ENCODE results near the gene SPPL2A. TPM values are rescaled to one million over a fixed set of nuclear protein-coding genes. Genes with fewer than 3 reads are reported as not detected.

The SPPL2A gene
- total RNA-seq, 4 donors from 2014 or later = 325 to 777 (median 391) TPM

- Histone ChIP-seq H3K4me3 (no peak overlapping the region), H3K27me3 (no peaks in the 10 kb centered on the region), H3K9me3 (no peaks in the 10 kb centered on the region), H3K4me1 (peaks cover 10 to 42% (median 28%) of the 10 kb centered on the region in 4 donors), H3K36me3 (no peaks in the 10 kb centered on the region), H3K27ac (peak overlapping the region; percentile 95 to 99 (median 98))
- DNase-seq = no peak
- TF ChIP-seq CTCF (IDR thresholded peaks at IDR 0.05) (no peak), POLR2AphosphoS5 (IDR thresholded peaks at IDR 0.05) (peak in 2 of 3 donors; percentile 11 to 20), EP300 (IDR thresholded peaks at IDR 0.05; ENCODE audit: low read depth) (no peak)
- in situ Hi-C loops (cut with MboI; ENCODE audit: low pct_ligation_motif_present in 1 of 4, low pct_unique_long_range_greater_than_20kb in 1 of 4, low sequenced_read_pairs in 3 of 4) = loop anchor here in 1 of 4 donors (10.0 kb wide), 1 partner anchor 107 kb away; no protein-coding TSS in a partner anchor
- intact Hi-C loops (cut with DNase I; ENCODE audit: low total_unique reads) = loop anchor here (10.0 kb wide), 2 partner anchors 73 to 107 kb away; no protein-coding TSS in a partner anchor
- WGBS, 2 donors (ENCODE audit: low coverage in 1 of 2) = 28 to 56% methylated on average over 2 of the region's 2 CpGs
Observed at GRCh38 chr15:50767332-50767861, 1.9 kb upstream of the SPPL2A start.

GRCh38 chr15:50764461-50765194 is 878 bp downstream of the SPPL2A start:
- intact Hi-C loops (cut with DNase I; ENCODE audit: low total_unique reads) (loop anchor here (10.0 kb wide), 2 partner anchors 70 to 110 kb away; no protein-coding TSS in a partner anchor), in situ Hi-C loops (cut with MboI; ENCODE audit: low pct_ligation_motif_present in 1 of 4, low pct_unique_long_range_greater_than_20kb in 1 of 4, low sequenced_read_pairs in 3 of 4) (loop anchor here in 1 of 4 donors (10.0 kb wide), 1 partner anchor 110 kb away; no protein-coding TSS in a partner anchor)
- peak overlapping the region; percentile 69 to 99 (median 94) for H3K4me3 ChIP-seq
- no peak for TF ChIP-seq POLR2AphosphoS5 (IDR thresholded peaks at IDR 0.05)
- TF ChIP-seq CTCF (IDR thresholded peaks at IDR 0.05) = no peak
- no peak for TF ChIP-seq POLR2A (IDR thresholded peaks at IDR 0.05)
- TF ChIP-seq EP300 (IDR thresholded peaks at IDR 0.05; ENCODE audit: low read depth) = no peak
- H3K27me3 ChIP-seq = no peaks in the 10 kb centered on the region
- peaks cover 10 to 50% (median 28%) of the 10 kb centered on the region in 4 donors for H3K4me1 ChIP-seq
- H3K36me3 ChIP-seq = no peaks in the 10 kb centered on the region
- peak overlapping the region; percentile 95 to 99 (median 98) for H3K27ac ChIP-seq
- WGBS, 2 donors (ENCODE audit: low coverage in 1 of 2) = 1% methylated on average over 15 of the region's 15 CpGs
- no peak for DNase-seq
- H3K9me3 ChIP-seq = no peaks in the 10 kb centered on the region

- H3K27me3 ChIP-seq = no peaks in the 10 kb centered on the region
- H3K36me3 ChIP-seq = no peaks in the 10 kb centered on the region
- in situ Hi-C loops (cut with MboI; ENCODE audit: low pct_ligation_motif_present in 1 of 4, low pct_unique_long_range_greater_than_20kb in 1 of 4, low sequenced_read_pairs in 3 of 4) = no loop called here
- 85 to 97% methylated on average over 4 of the region's 4 CpGs for WGBS, 2 donors (ENCODE audit: low coverage in 1 of 2)
- H3K9me3 ChIP-seq = no peaks in the 10 kb centered on the region
- no peak overlapping the region for H3K27ac ChIP-seq
- H3K4me1 ChIP-seq = peaks cover 1 to 28% (median 6%) of the 10 kb centered on the region in 4 donors
- no peak for TF ChIP-seq POLR2A (IDR thresholded peaks at IDR 0.05)
- TF ChIP-seq POLR2AphosphoS5 (IDR thresholded peaks at IDR 0.05) = no peak
- TF ChIP-seq CTCF (IDR thresholded peaks at IDR 0.05) = no peak
- no peak for TF ChIP-seq EP300 (IDR thresholded peaks at IDR 0.05; ENCODE audit: low read depth)
- DNase-seq = no peak
- no peak overlapping the region for H3K4me3 ChIP-seq
- intact Hi-C loops (cut with DNase I; ENCODE audit: low total_unique reads) = no loop called here
Observed at GRCh38 chr15:50758712-50759205, 6.7 kb downstream of the SPPL2A start.

- peaks cover 0 to 37% (median 4%) of the 10 kb centered on the region in 4 donors for H3K4me1 ChIP-seq
- peaks cover 0 to 10% (median 3%) of the 10 kb centered on the region in 4 donors for H3K36me3 ChIP-seq
- in situ Hi-C loops (cut with MboI; ENCODE audit: low pct_ligation_motif_present in 1 of 4, low pct_unique_long_range_greater_than_20kb in 1 of 4, low sequenced_read_pairs in 3 of 4) = no loop called here
- H3K4me3 ChIP-seq = no peak overlapping the region
- no peak overlapping the region for H3K27ac ChIP-seq
- intact Hi-C loops (cut with DNase I; ENCODE audit: low total_unique reads) = no loop called here
- no peaks in the 10 kb centered on the region for H3K27me3 ChIP-seq
- H3K9me3 ChIP-seq = no peaks in the 10 kb centered on the region
- WGBS, 2 donors (ENCODE audit: low coverage in 1 of 2) = 71 to 100% methylated on average over 1 of the region's 1 CpG
- DNase-seq = no peak
- TF ChIP-seq POLR2AphosphoS5 (IDR thresholded peaks at IDR 0.05) (no peak), POLR2A (IDR thresholded peaks at IDR 0.05) (no peak), EP300 (IDR thresholded peaks at IDR 0.05; ENCODE audit: low read depth) (no peak), CTCF (IDR thresholded peaks at IDR 0.05) (no peak)
Observed at GRCh38 chr15:50753463-50753862, 12.0 kb downstream of the SPPL2A start.
